HG03135 (cell line): ENCODE measurements around the gene CEMP1.
A peak's percentile ranks its signal among the peaks of the same experiment; 100 is the strongest.
"Not testable (repeated sequence)": the region's sequence is repeated elsewhere in the genome, so short reads cannot be mapped to it uniquely, and the experiment has no call there.

Experiments used
- ATAC-seq: cut with Tn5 transposase; IDR thresholded peaks from one replicate; pipeline ENCODE4 v1.9.1; 2021; ENCODE audit warnings: mild to moderate bottlenecking, moderate library complexity; ENCODE audit not compliant: unreplicated experiment

CEMP1 gene

DNA sequence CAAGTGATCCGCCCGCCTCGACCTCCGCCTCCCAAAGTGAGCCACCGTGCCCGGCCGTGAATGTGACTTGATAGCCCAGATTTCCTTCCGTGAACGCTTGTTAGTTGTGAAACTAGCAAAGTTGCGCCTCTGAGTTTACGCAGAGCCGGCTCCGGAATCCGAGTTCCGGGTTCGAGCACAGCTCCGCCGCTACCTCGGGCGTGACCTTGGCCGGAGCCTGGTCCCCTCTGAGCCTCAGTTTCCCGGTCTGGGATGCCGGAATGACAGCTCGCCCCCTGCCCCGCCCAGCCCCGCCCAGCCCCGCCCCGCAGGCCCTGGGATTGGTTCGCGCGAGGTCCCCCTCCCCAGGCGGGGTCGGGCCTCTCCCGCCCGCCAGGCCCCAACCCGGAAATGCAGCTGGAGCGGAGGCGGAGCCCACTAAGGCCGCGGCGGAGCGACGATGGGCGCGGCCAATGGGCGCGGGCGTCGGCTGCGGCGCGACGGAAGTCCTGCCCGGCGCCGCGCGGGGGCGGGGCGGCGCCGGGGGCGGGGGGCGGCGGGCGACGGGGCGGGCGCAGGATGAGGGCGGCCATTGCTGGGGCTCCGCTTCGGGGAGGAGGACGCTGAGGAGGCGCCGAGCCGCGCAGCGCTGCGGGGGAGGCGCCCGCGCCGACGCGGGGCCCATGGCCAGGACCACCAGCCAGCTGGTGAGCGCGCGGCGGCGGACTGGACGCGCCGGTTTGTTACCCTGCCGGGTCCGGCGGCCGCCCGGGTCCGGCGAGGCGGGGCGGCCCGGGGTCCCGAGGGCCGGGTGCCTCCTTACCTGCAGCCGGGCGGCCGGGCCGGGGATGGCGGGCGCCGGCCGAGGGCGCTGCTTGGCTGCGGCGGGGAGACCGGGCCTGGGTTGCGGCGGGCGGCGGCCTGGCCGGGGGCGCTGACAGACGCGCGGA lies 6.5 kb upstream of the CEMP1 start, which contains the start of gene PDPK1:
Gene PDPK1, plus strand, starts transcription at position 571 of the 929 bp plus-strand sequence. Its CDS starts 92 bp downstream, at position 663.
- peak; percentile 82 for ATAC-seq

DNA sequence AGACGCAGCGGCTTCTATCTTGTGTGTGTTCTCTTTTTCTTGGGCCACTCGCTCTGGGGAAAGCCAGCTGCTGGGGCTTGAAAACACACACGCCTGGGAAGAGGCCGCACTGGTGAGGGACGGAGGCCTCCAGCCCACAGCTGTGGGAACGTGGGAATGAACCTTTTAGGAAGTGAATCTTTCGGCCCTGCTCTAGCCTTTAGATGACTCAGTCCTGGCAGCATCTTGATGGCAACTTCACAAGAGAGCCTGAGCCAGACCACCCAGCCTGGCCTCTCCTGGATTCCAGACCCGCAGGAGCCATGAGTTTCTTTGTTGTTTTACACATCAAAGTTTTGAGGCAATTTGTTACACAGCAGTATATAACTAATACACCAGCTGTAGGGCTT lies 4.4 kb upstream of the CEMP1 start:
- no peak for ATAC-seq

- not testable (repeated sequence) for ATAC-seq
Observed at GRCh38 chr16:2534335-2534734, 3.1 kb upstream of the CEMP1 start.

GRCh38 chr16:2533912-2534311 lies 2.7 kb upstream of the CEMP1 start:
- no peak for ATAC-seq

- ATAC-seq: not testable (repeated sequence)
Observed at GRCh38 chr16:2533142-2533755, 2.0 kb upstream of the CEMP1 start.

- ATAC-seq: no peak
Observed at GRCh38 chr16:2532494-2533141, 1.4 kb upstream of the CEMP1 start.

GRCh38 chr16:2531696-2532493 lies 687 bp upstream of the CEMP1 start:
- peak; percentile 74 for ATAC-seq

DNA sequence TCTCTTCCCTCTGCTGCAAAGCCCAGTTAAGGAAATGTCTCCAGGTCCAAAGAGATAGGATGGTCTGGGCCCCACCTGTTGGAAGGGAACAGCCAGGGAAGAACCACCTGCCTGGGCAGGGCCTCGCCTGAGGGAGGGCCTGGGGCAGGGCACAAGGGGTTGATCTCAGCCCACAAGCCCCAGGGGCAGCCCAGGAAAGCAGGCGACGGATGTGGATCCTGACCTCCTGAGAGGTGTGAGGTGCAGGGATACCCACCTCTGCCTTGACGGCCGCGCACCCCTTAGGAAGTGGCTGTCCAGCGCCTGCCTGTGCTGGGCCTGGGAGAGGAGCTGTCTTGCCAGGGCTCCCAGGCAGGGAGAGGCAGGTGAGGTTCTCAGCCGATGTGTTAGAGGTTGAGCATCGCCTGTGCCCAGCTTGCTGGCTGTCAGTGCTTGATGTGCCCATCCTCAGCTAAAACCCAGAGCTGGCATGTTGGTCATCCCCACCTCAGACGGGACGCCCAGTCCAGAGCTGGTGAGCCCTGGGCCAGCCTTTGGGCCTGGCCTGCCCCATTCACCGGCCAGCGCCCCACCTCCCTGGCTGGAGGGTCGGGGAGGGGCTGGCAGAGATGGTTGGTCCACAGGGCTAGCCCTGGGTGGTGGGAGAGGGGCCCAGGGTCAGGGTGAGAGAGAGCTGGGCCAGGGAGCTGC lies 434 bp downstream of the CEMP1 start:
- ATAC-seq: no peak

GRCh38 chr16:2529961-2530628 lies 1.1 kb downstream of the CEMP1 start:
- ATAC-seq: no peak

- no peak for ATAC-seq
Observed at GRCh38 chr16:2529061-2529931, 1.9 kb downstream of the CEMP1 start.

DNA sequence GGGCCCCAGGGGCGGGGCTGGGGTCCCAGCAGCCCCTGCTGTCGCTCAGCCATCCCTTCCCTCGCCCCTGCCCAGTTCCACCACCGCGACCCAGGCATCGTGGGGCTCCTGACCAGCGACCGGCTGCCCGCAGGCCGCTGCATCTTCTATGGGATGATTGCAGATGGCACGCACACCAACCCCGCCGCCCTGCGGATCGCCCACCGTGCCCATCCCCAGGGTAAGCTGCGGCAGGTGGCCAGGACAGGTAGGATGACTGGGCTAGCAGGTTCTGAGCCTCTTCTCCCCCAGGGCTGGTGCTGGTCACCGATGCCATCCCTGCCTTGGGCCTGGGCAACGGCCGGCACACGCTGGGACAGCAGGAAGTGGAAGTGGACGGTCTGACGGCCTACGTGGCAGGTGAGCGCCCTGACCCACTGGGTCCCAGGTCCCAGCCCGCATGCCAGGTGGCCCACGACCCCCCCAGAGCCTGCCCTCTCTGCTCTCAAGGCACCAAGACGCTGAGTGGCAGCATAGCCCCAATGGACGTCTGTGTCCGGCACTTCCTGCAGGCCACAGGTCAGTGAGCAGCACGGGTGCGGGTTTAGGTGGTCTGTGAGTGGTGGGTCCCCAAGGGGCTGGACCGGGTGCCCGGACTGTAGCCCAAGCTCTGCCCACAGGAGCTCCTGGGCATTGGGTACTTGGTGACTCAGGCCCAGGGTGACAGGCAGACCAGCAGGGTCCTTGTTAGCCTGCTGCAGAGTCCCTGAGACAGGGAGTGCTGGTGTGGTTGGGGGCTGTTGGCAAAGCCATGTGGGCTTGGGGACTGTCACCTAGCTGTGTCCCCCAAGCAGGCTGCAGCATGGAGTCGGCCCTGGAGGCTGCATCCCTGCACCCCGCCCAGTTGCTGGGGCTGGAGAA lies 2.8 kb downstream of the CEMP1 start:
- ATAC-seq: no peak

GRCh38 chr16:2527784-2528100 lies 3.5 kb downstream of the CEMP1 start:
- ATAC-seq: no peak

DNA sequence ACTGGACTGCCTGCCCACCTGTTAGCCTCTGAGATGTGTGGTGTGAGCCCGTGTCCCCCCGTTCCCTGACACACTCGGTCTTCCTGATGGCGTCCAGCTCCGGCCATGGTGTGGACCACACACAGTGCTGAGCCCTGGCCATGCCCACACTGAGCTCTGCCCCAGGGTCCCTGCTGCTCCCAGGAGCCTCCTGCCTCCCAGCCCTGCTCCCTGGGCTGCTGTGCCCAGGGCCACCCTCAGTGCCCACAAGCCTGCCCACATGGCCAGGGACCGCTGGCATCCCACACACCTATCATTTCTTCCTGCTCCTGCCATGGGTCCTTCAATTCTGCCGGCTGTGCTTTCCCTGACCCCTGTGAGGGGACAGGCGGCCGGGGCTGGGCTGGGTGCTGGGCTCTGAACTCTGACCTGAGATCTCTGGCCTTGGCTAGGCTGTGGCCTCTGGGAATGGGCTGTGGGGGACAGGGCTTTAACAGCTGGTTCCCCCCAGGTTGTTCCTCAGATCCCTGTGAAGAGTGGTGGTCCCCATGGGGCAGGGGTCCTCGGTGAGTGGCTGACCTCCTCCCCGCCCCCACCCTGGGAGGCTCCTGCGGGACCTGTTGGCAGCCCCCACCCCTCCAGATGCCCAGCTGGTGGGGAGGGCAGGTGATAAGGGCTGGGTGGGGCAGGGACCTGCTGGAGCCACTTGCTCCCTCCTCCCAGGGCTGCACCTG lies 4.0 kb downstream of the CEMP1 start:
- no peak for ATAC-seq

- ATAC-seq: no peak
Observed at GRCh38 chr16:2526135-2526534, 5.1 kb downstream of the CEMP1 start.

DNA sequence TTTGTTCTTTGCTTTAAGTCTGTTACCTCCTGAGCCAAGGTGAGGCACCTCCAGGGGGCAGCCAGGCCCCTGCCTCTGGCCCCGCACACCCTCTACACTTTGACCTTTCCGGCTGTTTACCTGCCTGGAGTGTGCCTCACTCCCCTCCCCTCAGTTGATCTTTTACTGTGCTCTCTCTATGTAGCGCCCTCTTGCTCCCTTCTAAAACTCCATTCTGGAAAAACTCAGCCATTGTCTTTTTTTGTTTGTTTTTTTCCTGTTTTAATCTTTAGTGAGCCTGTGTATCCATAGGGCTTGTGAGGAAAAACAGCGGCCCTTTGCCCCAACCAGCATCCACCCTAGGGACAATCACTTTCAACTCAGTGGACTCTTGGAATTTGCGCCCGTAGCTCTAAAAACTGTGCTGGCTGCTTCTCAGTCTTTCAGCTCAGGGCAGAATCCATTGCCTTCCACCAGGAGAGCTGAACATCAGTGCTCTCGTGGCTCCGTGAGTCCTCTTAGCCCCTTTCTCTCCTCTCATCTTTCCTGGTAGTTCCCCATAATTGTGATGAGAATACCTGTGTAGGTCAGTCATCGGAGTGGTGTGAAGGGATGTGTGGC lies 6.8 kb downstream of the CEMP1 start:
- no peak for ATAC-seq

- no peak for ATAC-seq
Observed at GRCh38 chr16:2523801-2524231, 7.4 kb downstream of the CEMP1 start.
